ENCODE measurements around the gene GART. TPM values are rescaled to one million over a fixed set of nuclear protein-coding genes. Genes with fewer than 3 reads are reported as not detected.

The GART gene
- total and polyA plus RNA-seq, 2 donors (not counting 3 experiments of a cell fraction or from before 2014, with no cell fraction given), result 12.0 to 112 TPM

DNA sequence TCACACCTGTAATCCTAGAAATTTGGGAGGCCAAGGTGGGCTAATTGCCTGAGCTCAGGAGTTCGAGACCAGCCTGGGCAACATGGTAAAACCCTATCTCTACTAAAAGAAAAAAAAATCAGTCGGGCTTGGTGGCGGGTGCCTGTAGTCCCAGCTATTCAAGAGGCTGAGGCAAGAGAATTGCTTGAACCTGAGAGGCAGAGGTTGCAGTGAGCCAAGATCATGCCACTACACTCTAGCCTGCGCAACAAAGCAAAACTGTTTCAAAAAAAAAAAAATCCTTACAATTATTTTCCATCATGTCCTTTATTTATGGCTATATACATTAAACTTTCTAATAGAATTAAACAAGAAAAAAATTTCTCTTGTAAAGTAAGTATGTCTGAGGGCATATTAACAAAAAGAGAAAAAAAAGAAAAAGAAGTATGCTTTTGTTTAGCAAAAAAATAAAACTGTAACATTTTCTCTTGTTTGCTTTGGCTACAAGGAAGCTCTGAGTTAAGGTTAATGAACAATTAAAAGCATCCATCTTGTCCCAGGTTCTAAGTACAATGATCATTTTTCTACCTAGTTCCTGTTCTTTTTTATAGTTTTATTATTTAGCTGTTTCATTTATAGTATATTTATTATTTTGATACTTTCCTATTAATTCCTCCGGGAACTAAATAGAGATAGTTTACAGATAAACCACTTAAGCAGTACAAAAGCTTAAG, 80.2 kb downstream of the GART start:
- ChIA-PET CTCF (interaction anchor here (0.5 to 1.7 kb wide), 7 partner anchors 9 to 265 kb away, joined by 3 to 9 read pairs (median 4); no protein-coding TSS in a partner anchor), POLR2A (interaction anchor here (0.6 to 1.3 kb wide), 2 partner anchors 9 to 12 kb away, joined by 4 to 7 read pairs; no protein-coding TSS in a partner anchor)
- no peaks in the 10 kb centered on the region for H3K4me1 ChIP-seq (ENCODE audit: control insufficient read depth, extremely low read depth, insufficient read depth, low read length)
- DNase-seq (ENCODE audit: low read depth, low spot score) (no peak), FAIRE-seq (no peak)
- H4K20me1 ChIP-seq (replicated peaks; ENCODE audit: control insufficient read depth, extremely low read depth, insufficient read depth, low read length), result no peaks in the 10 kb centered on the region
- no peak for TF ChIP-seq EZH2 (IDR thresholded peaks at IDR 0.05; ENCODE audit: borderline replicate concordance, low read depth, low read length, severe bottlenecking)
- TF ChIP-seq POLR2A (IDR thresholded peaks at IDR 0.05; ENCODE audit: low read depth, low read length), result no peak
- no peak for TF ChIP-seq POLR2AphosphoS5 (IDR thresholded peaks at IDR 0.05; ENCODE audit: insufficient read depth, low read depth, low read length)
- TF ChIP-seq FOS (IDR thresholded peaks at IDR 0.05; ENCODE audit: borderline replicate concordance, insufficient read depth, low read length), result no peak
- no peak for TF ChIP-seq CTCF (IDR thresholded peaks at IDR 0.05; ENCODE audit: extremely low read depth in 1 of 2, insufficient read depth in 1 of 2, low read depth in 1 of 2, low read length in 2 of 2)
- no peak for TF ChIP-seq JUN (IDR thresholded peaks at IDR 0.05; ENCODE audit: borderline replicate concordance, insufficient read depth, insufficient read length, low read depth)
- no peak overlapping the region for H3K9ac ChIP-seq (replicated peaks; ENCODE audit: extremely low read depth, insufficient read depth, low read length)
- peaks cover 0 to 2% of the 10 kb centered on the region in 2 experiments for H3K36me3 ChIP-seq (ENCODE audit: control insufficient read depth in 2 of 2, extremely low read depth in 1 of 2, insufficient read depth in 2 of 2, low read length in 2 of 2)
- no peak overlapping the region for H3K4me2 ChIP-seq (ENCODE audit: insufficient read depth, low read length)
- no peak overlapping the region for H3K4me3 ChIP-seq (replicated peaks in 1 of 3; ENCODE audit: insufficient read depth in 1 of 3, low read depth in 1 of 3, low read length in 3 of 3)
- no peak overlapping the region for H2AFZ ChIP-seq (ENCODE audit: low read depth, low read length)
- no peak overlapping the region for H3K27ac ChIP-seq (ENCODE audit: insufficient read depth, low read depth, low read length)
- H3K27me3 ChIP-seq (ENCODE audit: control insufficient read depth in 2 of 2, insufficient read depth in 2 of 2, low read length in 2 of 2), result no peaks in the 10 kb centered on the region
- H3K9me3 ChIP-seq (replicated peaks; ENCODE audit: control insufficient read depth, insufficient read depth, low read length), result no peaks in the 10 kb centered on the region
- intact Hi-C loops (cut with micrococcal nuclease), result no loop called here
- H3K9me1 ChIP-seq (replicated peaks; ENCODE audit: control insufficient read depth, extremely low read depth, insufficient read depth, low read length), result no peaks in the 10 kb centered on the region
- dilution Hi-C loops (cut with MboI; ENCODE audit: extremely low pct_ligation_motif_present, low sequenced_read_pairs), result no loop called here
- H3K79me2 ChIP-seq (ENCODE audit: control insufficient read depth, insufficient read depth, low read length), result no peaks in the 10 kb centered on the region
- BruUV-seq (replicated peaks), result no TSS peak

All from endothelial cell of umbilical vein (primary cell).